Breast epithelium (tissue), 3 donors: ENCODE results near the gene KIF26B.

Experiments
- POLR2A ChIP-seq: fragments of 450-650 bp; IDR thresholded peaks from one replicate; pipeline ENCODE4 v1.6.1; 2016; ENCODE audit warnings: antibody characterized with exemption, mild to moderate bottlenecking, moderate library complexity
- POLR2AphosphoS5 ChIP-seq, 3 donors: sonication (generic); formaldehyde crosslinking; IDR thresholded peaks; one replicate each; pipeline ENCODE4 v1.6.1; 2017; ENCODE audit warnings: antibody characterized with exemption in 3 of 3
- TF ChIP-seq, protein P1 (sequence below), 3 donors: fragments of 450-650 bp; IDR thresholded peaks; one replicate each; pipeline ENCODE4 v1.5.1; 2016 to 2017; ENCODE audit warnings: antibody characterized with exemption in 3 of 3, mild to moderate bottlenecking in 3 of 3, moderate library complexity in 3 of 3

DNA sequence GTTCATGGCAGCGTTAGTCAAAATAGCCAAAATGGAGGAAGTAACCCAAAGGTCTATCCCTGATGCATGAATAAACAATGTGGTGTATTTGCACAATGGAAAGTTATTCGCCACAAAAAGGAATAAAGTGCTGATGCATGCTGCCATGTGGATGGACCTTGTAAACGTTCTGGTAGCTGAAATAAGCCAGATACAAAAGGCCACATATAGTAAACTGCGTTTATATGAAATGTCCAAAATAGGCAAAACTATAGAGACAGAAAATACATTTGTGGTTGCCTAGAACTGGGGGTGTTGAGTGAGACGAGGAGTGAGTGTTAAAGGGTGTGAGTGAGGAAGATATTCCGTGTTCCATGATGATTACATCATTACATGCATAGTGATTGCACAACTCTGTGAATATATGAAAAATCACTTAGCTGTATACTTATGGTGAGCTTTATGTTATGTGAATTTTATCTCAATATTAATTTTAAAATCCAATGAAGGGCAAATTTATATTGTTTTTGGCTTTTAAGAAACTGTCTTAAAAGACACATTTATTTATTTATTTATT, 321.3 kb downstream of the KIF26B start:
- TF ChIP-seq, protein P1, sequence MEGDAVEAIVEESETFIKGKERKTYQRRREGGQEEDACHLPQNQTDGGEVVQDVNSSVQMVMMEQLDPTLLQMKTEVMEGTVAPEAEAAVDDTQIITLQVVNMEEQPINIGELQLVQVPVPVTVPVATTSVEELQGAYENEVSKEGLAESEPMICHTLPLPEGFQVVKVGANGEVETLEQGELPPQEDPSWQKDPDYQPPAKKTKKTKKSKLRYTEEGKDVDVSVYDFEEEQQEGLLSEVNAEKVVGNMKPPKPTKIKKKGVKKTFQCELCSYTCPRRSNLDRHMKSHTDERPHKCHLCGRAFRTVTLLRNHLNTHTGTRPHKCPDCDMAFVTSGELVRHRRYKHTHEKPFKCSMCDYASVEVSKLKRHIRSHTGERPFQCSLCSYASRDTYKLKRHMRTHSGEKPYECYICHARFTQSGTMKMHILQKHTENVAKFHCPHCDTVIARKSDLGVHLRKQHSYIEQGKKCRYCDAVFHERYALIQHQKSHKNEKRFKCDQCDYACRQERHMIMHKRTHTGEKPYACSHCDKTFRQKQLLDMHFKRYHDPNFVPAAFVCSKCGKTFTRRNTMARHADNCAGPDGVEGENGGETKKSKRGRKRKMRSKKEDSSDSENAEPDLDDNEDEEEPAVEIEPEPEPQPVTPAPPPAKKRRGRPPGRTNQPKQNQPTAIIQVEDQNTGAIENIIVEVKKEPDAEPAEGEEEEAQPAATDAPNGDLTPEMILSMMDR (IDR thresholded peaks at IDR 0.05): no peak
- TF ChIP-seq POLR2AphosphoS5 (IDR thresholded peaks at IDR 0.05) (no peak), POLR2A (no peak)
